ENCODE measurements around the gene LRRC4.

Gene LRRC4, protein sequence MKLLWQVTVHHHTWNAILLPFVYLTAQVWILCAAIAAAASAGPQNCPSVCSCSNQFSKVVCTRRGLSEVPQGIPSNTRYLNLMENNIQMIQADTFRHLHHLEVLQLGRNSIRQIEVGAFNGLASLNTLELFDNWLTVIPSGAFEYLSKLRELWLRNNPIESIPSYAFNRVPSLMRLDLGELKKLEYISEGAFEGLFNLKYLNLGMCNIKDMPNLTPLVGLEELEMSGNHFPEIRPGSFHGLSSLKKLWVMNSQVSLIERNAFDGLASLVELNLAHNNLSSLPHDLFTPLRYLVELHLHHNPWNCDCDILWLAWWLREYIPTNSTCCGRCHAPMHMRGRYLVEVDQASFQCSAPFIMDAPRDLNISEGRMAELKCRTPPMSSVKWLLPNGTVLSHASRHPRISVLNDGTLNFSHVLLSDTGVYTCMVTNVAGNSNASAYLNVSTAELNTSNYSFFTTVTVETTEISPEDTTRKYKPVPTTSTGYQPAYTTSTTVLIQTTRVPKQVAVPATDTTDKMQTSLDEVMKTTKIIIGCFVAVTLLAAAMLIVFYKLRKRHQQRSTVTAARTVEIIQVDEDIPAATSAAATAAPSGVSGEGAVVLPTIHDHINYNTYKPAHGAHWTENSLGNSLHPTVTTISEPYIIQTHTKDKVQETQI

DNA sequence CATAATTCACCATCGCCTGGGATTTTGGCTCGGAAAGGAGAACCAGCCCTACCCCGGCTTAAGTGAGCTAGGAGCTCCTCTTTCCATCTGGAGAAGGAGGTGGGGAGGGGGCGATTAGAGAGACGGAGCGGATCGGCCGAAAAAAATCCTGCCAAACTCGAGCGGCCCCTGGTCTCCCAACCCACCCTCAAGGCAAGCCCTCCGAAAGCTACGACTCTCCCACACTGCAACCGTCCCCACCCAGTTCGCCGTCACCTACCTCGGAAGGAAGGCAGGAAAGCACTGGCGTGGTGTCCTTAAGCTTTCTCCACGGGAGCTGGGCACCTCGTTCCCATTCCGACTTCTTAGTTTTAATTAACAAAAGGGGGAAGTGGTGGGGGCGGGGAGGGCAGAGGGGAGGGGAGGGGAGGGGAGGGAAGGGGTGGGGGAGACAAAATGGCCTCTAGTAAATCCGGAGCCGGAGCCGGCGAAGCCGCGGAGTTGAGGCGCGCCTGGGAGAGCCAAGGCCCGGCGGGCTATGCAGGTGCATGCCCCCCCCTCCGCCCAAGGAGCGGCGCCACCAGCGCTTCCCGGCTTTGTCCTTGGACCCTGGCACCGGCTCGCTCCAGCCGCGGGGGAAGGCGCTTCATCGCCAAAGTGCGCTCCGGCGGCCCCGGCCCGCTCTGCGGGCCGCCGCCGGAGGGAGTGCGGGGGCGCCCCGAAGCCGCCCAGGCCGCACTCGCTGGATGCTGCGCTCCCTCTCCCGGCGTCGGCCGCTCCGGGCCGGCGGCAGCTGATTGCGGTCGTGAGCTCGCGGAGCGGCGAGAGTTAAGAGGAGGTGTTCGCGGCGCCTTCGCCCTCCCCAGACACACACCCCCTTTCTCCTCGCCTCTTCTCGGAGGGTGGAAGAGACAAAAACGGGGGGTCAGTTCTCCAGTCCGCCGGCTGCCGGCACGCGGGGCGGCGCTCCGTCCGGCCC is at the start of gene LRRC4:
Gene LRRC4, minus strand, starts transcription at position 784 of the 958 bp plus-strand sequence. CDS start 797 bp downstream, outside the sequence.
- DNase-seq (ENCODE audit: low read depth, low spot score): no peak

DNA sequence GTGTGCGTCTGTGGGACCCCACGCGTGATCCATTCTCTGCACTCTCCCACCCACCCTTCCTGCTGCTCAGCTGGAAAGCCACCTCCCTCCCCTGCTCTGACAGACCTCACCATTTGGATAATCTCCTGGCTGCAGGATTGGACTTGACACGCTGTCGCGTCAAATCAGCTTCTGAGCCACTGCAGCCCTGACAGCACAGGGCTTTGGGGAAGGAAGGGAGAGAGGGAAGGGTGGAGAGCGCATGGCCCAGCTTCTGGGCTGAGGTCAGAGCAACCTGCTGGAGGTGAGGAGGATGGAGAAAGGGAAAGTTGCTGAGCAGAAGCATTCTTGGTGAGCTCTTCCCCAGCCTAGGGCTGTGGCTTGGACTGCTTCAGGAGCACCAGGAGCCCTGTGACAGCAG is 48.9 kb upstream of the LRRC4 start:
- no peak for DNase-seq (ENCODE audit: low read depth, low spot score)

DNA sequence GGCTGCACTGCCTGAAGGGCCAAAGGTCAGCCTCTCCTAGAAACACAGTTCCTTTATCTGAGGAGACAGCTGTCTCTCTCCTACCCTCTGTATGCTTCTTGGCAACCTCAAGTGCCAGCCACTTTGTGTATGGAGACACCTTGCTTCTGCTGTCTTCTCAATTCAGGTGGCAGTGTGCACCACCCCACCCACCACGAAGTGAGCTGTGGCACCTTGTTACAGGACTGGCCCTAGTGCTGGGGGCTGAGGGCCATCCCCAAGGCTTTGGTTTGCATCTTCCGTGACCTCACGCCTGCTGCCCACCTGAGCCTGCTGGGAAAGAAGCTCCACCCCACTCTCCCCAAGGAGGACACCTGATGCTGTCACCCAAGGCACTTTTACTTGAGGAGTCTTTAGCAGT is 47.1 kb upstream of the LRRC4 start:
- no peak for DNase-seq (ENCODE audit: low read depth, low spot score)

DNA sequence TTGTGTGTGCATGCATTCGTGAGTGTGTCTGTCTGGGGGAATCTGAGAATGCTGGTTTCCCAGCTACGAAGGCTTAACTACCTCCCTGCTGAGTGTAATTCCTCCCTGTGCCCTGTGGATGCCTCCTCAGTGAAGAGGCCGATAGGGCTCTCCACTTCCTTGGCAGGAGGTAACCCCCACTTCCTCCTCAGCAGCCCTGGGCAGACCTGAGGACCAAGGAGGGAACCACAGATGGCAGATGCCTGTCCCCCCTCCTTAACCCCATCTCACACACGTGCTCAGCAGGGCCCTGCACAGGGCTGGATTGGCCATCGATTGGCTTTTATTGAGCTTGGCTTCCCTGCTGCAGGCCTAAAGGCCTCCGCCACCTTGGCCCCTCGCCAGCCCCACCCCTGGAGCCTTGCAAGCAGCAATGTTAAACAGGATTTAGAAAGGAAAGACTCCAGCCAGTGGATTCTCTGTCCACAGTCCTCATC is 45.6 kb upstream of the LRRC4 start:
- no peak for DNase-seq (ENCODE audit: low read depth, low spot score)

DNA sequence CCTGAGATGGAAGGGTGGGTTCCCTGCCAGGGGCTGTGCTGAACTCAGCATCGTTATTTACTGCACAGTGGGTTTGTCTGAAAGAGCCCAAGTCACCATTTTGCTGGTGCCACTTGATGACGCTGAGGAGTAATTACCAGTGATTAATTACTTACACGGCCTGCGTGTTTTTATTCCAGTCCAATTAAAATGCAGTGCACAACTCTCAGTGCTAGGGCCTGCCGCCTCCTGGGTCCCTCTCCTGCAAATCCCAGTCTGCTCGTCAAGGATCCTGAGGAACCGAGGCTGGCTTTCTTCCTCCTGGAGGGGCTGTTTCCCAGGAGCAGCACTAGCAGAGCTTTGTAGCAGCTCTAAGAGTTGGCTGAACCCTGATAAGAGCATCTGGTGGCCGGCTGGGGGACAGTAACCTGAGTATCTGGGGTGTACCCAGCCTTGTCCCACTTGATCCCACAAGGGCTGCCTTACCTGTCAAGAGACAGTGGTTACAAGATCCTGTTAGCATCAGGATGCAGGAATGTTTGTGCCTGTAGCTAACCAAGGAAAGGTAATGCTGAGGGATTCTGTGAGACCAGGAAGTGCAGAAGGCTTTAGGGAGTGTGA is 45.1 kb upstream of the LRRC4 start:
- no peak for DNase-seq (ENCODE audit: low read depth, low spot score)

DNA sequence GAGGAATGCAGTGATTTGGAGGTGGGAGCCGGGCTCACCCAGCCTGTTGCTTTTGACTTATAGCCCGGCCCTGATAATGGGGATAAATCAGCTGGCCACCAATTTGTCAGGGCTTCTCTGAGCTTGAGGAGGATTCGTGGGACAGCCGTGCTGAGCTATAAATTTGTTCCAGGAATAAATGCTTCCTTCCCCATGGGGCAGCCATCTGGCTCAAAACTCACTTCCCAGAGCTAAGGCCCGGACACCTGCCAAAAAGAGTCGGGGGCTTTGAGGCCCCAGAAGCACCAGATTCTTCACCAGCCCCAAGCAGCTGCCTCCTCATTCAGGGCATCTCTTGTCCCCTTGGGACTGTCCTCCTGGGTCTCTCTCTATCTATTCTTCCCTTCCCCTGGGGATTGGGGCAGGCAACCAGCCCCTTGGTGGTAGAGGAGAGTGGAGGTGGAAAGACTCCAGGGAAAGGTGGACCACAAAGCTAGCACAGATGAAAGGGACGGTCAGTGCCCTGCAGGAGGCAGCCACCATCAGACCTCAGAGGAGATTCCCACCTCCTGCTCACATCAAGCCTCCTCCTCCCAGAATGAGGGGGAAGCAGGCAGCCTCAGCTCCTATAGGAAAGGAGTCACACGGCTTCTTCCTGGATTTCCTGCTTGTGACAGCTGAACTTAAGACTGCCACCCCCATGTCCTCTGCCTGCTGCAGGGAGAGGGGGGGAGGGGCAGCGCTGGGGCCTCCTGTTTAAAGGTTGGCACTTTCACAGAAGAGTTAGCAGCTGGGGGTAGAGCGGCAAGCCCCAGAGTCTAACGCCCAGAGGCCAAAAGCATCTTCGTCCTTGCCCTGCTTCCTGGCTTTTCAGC is 44.2 kb upstream of the LRRC4 start:
- DNase-seq (ENCODE audit: low read depth, low spot score): no peak

DNA sequence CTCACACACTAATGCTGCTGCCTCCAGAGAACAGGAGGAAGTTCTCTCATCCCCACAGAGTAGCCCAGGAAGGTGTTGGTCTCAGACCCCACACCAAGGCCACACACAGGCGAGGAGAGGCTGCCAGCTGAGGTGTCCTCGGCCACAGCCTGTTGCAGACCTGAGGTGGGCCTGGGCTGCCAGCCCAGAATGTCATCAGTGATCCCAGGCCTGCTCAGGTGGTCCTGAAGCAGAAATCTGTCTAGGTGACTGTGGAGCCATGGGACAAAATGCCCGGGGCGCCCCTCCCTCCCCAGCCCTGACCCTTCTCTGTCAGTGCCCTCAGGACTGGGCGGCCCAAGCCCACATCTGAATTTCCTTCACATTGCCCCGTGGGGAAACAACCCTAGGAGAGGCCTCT is 43.5 kb upstream of the LRRC4 start:
- no peak for DNase-seq (ENCODE audit: low read depth, low spot score)

DNA sequence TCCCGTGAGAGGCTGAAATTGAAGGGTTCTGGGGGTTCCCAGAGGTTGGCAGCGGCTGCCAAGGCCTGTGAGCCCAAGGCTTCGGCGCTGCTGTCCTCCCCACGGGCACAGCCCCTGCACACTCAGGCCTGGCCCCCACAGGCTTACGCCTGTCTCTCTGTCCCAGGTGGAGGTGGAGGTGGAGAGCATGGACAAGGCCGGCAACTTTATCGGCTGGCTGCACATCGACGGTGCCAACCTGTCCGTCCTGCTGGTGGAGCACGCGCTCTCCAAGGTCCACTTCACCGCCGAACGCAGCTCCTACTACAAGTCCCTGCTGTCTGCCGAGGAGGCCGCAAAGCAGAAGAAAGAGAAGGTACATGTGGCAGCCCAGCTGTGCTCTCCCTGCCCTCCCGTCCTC is 43.1 kb upstream of the LRRC4 start:
- no peak for DNase-seq (ENCODE audit: low read depth, low spot score)

DNA sequence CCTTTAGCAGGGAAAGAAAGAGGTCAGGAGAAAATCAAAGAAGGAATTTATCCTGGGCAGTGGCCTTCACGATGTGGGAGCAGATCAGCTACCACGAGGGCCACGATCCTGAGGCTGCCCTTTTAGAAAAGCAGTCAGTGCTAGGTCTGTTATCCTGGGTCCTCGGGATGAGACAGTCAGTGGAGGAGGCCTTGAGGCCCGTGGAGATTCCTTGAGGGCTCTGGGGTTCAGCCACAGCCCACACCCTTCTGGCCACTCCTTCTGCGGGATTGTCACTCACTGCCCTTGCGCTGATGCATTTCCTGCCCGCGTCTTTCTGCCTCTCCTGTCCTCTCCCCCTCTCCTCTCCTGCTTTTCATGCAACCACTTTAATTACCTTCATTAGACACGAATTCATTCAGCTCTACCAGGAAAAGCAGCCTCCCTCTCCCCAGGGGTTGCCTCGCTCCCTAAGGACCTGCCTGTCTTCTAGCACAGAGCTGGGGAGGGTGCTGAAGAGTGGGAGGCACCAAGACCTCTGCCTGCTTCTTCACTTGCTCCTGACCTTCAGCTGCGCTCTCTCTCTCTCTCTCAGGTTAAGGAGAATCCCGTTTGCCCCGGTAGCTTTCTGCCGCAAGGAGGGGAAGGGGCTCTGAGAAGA is 42.6 kb upstream of the LRRC4 start:
- no peak for DNase-seq (ENCODE audit: low read depth, low spot score)

DNA sequence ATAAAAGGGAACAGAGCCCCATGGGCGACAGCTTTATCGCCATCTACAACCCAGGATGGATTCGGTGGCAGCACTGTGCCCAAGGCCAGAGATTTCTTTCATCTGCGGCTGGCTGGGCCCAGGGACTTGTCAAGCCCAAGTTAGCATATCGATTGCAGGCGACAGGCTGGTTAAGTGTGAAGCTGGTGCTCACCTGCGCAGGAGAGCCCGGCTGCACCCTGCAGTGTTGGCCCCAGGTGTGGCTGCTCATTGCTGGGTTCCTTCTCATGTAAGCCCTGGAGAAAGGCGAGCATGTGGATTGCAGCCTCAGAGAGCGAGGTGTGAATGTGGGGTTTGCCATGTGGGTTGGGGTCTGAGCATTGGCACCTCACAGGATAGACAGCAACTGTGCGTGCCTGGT is 40.6 kb upstream of the LRRC4 start:
- DNase-seq (ENCODE audit: low read depth, low spot score): no peak

DNA sequence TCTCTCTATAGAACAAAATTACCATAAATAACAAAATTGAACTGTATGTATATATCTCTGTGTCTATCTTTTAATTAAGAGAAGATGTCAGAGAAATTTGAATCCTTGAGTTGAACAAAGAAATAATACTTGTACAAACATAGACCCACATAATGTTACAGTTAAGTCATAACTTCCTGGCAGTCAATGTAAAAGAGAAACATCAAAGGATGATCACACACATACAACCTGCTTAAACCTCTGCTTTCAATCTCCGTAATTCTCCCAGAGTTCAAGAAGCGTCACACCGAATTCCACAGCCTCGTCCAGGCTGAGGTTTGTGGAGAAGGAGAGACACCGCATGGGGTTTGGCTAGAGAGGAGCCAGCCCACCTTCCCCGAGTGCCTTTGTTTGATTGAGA is 40.1 kb upstream of the LRRC4 start:
- no peak for DNase-seq (ENCODE audit: low read depth, low spot score)

DNA sequence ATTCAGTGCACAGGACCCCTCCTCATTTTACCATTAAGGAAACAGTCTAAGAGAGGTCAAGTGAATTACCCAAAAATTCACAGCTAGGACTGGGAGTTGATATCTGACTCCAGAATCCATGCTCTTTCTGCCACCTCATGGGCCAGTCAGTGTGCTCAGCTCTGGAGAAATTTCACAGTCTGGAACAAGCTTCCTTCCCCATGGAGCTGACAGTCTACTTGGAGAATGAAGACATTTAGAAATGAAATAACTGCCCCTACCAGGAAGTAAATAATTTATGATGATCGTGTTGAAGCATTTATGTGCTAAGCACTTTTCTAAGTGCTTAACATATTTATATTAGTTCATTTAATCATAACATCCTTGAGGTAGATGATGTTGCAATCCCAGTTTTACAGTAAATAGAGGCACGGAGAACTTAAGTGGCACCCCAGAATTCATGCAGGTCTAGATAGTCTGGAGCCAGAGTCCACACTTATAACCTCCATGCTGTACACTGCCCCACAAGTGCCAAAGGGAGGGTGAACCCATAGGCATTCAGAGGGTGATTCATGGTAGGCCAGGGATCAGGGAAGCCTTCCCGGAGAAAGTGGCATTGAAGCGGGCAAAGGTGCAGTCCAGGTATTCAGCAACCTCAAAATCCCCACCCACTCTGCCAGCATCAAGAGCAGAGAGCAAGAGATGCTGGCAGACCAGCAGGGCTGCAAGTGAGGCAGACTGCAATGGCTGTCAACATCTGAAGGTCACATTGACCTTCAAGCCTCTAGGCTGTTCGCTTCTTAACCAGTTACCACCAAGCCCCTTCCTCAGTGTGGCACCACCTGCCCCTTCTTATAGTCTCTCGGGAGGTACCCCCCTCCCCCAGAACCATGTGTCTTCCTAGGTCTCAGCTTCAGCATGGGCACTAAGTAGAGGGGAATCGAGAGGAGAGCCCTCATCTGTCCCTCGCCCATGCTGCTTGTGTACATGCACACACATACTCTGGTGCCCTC is 38.4 kb upstream of the LRRC4 start:
- DNase-seq (ENCODE audit: low read depth, low spot score): no peak

DNA sequence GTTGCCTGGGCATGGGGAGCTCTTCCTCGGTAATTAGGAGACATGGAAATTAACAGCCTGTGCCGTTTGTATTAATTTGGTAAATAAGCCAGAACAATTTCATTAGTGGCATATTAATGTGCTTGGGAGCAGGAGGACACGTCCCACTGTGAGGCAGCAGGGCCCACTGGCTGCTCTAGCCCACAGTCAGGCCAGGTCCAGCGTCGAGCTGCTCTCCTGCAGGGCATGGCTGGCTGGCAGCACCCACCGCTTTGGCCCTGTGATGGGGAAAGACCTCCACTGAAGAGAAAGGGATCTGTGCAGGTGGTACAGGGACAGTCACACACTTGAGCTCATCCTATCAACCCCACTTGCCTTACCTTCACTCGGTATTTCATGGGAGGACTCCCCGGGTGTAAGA is 37.5 kb upstream of the LRRC4 start:
- DNase-seq (ENCODE audit: low read depth, low spot score): no peak

DNA sequence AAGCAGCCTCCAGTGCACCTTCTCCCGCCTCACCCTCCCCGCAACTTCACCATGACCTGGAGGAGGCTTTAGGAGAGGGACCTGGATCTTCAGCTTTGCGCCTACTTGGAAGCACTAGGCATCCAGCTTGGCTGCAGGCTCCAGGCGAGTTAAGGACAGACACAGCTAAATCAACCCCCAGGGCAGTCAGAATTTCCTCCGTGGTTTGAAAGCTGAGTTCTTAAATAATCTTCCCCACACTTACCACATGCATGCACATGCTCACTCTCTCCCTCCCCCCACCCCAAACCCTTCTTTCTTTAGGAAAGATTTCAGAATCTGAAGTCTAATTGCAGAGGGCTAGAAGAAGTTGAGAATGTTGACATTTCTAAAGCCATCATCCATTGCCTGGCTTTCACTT is 36.7 kb upstream of the LRRC4 start:
- DNase-seq (ENCODE audit: low read depth, low spot score): no peak

DNA sequence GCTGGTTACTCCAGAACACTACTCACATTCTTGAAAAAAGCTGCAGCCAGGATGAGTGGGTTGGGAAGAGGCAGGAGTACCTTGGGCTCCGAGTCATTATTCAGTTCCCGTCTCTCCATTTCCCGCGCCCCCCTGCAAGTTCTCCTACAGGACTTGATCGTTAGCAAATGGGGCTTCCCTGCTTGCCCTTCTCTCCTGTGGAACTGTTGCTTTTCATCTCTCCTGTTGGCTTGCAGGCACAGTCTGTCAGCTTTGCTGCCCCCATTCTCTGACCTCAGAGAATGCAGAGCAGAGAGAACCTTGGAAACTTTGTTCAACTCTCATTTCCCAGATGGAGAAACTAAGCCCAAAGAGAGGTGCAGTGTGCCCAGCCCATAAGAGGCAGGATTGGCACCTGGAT is 35.6 kb upstream of the LRRC4 start:
- DNase-seq (ENCODE audit: low read depth, low spot score): no peak

DNA sequence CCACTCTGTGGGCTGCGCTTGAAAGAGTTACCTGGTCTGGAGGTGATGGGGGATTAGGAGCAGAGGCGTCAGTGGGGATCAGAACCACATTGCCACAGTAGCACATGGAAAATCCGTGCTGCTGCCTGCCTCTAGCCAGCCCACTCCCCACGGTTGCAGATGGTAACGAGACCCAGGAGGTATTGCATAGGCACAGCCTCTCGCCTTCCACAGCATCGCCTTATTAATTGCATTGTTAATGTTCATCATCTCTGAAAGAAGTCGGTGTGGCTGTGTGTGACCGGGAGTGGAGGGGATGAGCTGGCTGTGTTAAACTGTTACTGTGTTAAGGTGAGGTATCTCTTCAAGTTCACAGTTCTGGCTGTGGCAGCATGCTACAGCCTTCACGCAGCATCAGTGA is 35.2 kb upstream of the LRRC4 start:
- DNase-seq (ENCODE audit: low read depth, low spot score): no peak

DNA sequence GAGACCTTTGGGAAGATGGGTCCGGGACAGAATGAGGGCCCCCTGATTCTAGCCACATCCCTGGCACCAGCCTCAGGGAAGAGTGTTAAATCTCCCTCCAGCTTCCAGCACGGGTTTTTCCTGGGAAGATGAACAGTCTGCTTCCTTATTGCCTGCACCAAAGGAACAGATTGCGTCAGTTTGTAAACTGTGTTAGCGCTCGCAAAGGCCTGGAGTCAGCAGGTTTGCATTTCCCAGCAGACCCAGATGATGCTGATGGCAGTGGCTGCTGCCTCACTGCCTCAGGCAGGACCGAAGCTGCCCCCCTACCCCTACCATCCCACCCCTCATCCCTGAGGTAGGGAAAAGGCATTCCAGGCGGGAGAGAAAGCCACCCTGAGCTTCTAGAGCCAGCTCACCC is 34.6 kb upstream of the LRRC4 start:
- DNase-seq (ENCODE audit: low read depth, low spot score): no peak

DNA sequence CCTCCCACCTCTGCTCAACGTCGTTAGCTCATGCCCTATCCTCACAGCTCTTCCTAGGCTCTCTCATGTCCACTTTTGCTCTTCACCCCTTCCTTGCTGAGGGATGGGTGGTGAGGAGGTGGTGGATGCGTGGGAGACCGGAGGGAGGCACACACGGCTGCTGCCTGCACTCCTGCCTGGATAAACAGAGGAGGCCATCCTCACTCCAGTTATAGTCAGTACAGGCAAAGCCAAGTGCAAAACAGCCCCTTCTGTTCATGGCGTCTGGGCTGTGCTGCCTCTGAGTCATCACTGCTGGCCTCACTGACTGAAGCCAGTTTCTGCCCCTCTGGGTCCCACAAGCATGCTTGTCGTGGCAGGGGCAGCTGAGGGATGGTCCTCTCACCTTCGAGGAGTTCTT is 31.9 kb upstream of the LRRC4 start:
- no peak for DNase-seq (ENCODE audit: low read depth, low spot score)

DNA sequence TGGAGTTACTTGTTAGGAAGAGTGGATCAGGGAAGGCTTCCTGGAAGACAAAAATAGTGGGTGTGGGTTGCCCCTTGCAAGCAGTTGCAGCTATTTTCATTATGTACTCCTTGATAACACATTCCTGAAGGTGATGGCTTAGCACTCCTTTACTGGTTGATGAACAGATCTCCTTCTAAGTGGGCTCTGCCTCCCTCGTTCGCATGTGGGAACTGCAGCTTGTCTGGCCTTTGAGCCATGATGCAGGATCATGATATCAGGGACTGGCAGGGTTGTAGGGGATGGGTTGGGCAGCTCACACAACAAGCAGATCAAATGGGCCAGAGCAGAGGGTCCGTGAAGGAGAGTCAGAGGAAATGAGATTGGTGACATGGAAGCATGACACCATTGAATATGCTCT is 28.8 kb upstream of the LRRC4 start:
- no peak for DNase-seq (ENCODE audit: low read depth, low spot score)

Measured in activated CD4-positive, CD25-positive, alpha-beta regulatory T cell treated with anti-CD3 and anti-CD28 coated beads, Interleukin-2, amount 50 U/mL, for 16 hours (primary cell).